ENCODE measurements around the gene ITGAE.

- TF ChIP-seq PATZ1 (CRISPR knock-in tag; IDR thresholded peaks at IDR 0.05; ENCODE audit: borderline replicate concordance) (peak; percentile 75), POU6F1 (CRISPR knock-in tag; IDR thresholded peaks at IDR 0.05; ENCODE audit: borderline replicate concordance, low read depth) (no peak), ZFP3 (CRISPR knock-in tag; IDR thresholded peaks at IDR 0.05) (0 out of 2 replicates have a peak, but pooled peaks have one; percentile 15), TSHZ2 (CRISPR knock-in tag; IDR thresholded peaks at IDR 0.05) (no peak), SNAI2 (CRISPR knock-in tag; IDR thresholded peaks at IDR 0.05) (no peak), ARNTL (CRISPR knock-in tag; IDR thresholded peaks at IDR 0.05; ENCODE audit: borderline replicate concordance, low read depth) (no peak), PPARA (CRISPR knock-in tag; IDR thresholded peaks at IDR 0.05; ENCODE audit: borderline replicate concordance) (no peak), CREB5 (CRISPR knock-in tag; IDR thresholded peaks at IDR 0.05; ENCODE audit: low read depth) (no peak)
These were observed 44.8 kb upstream of the ITGAE start, which contains the start of gene NCBP3 for GRCh38 chr17:3845621-3846436.
